Caco-2 (cell line): ENCODE data around the gene DPH1. TPM values are rescaled to one million over a fixed set of nuclear protein-coding genes. Genes with fewer than 3 reads are reported as not detected.

Experiments used
- BruUV-seq: library from RNA; stranded (reverse); fragments of 400-500 nt; replicated peaks from 2 replicates; lab custom pipeline; 2021; lab: Mats Ljungman, UMichigan
- CTCF ChIA-PET: fragments of 300-600 bp; sonication (Branson Sonifier 250); formaldehyde crosslinking; loops from one replicate; lab custom pipeline; 2022; ENCODE audit warnings: antibody characterized with exemption; lab: Charles Lee
- POLR2A ChIA-PET: fragments of 300-600 bp; sonication (Branson Sonifier 250); formaldehyde crosslinking; loops from one replicate; lab custom pipeline; 2022; ENCODE audit warnings: antibody characterized with exemption; lab: Charles Lee
- DNase-seq, 2 experiments: peaks; one replicate each; pipeline versions ENCODE4 v3.0.0 to v3.0.0-alpha.2; 2020 to 2022
- H3K27me3 ChIP-seq: replicated peaks from 2 replicates; pipeline ENCODE4 v1.6.0; 2011; ENCODE audit warnings: low read length; ENCODE audit not compliant: control insufficient read depth, insufficient read depth
- H3K36me3 ChIP-seq: 2 replicates; pipeline ENCODE4 v1.5.1; 2011; ENCODE audit warnings: low read length; ENCODE audit not compliant: control insufficient read depth, insufficient read depth
- H3K4me1 ChIP-seq: fragments of 250-450 bp; sonication (Bioruptor Pico); 2 replicates; pipeline ENCODE4 v1.5.1; 2020; ENCODE audit warnings: mild to moderate bottlenecking
- H3K4me3 ChIP-seq: 2 replicates; pipeline ENCODE4 v1.5.1; 2011; ENCODE audit warnings: low read depth, mild to moderate bottlenecking, control low read depth, low read length
- H3K9me3 ChIP-seq: fragments of 250-450 bp; sonication (Bioruptor Pico); 2 replicates; pipeline ENCODE4 v1.5.1; 2020; ENCODE audit warnings: mild to moderate bottlenecking, moderate library complexity
- H3K27ac Mint-ChIP-seq: one replicate; pipeline ENCODE4 v1.8.0; 2022; ENCODE audit warnings: mixed read lengths; ENCODE audit not compliant: unreplicated experiment
- H3K27me3 Mint-ChIP-seq: one replicate; pipeline ENCODE4 v1.8.0; 2022; ENCODE audit warnings: mixed read lengths; ENCODE audit not compliant: insufficient read depth, unreplicated experiment
- H3K36me3 Mint-ChIP-seq: one replicate; pipeline ENCODE4 v1.8.0; 2022; ENCODE audit warnings: mild to moderate bottlenecking, mixed read lengths; ENCODE audit not compliant: insufficient read depth, unreplicated experiment
- H3K4me1 Mint-ChIP-seq: one replicate; pipeline ENCODE4 v1.8.0; 2022; ENCODE audit warnings: low read depth, mixed read lengths; ENCODE audit not compliant: unreplicated experiment
- H3K4me3 Mint-ChIP-seq: one replicate; pipeline ENCODE4 v1.8.0; 2022; ENCODE audit warnings: mild to moderate bottlenecking, moderate library complexity, mixed read lengths; ENCODE audit not compliant: unreplicated experiment
- H3K9me3 Mint-ChIP-seq: one replicate; pipeline ENCODE4 v1.8.0; 2022; ENCODE audit warnings: mixed read lengths; ENCODE audit not compliant: unreplicated experiment
- CTCF ChIP-seq, 2 experiments: fragments of 200-600 bp in 1 of 2; IDR thresholded peaks; 1 replicate in 1 of 2; 2 replicates in 1 of 2; pipeline versions ENCODE4 v1.5.1 to v1.8.0; 2011 to 2022; ENCODE audit warnings: antibody characterized with exemption in 1 of 2, control low read depth in 1 of 2, inconsistent platforms in 1 of 2, low read depth in 1 of 2, low read length in 1 of 2, mild to moderate bottlenecking in 1 of 2, moderate library complexity in 1 of 2; ENCODE audit not compliant: insufficient read depth in 1 of 2, severe bottlenecking in 1 of 2, unreplicated experiment in 1 of 2
- intact Hi-C: fragments of 100-400 bp; cut with micrococcal nuclease; formaldehyde crosslinking; loops from one replicate; pipeline ENCODE4 v1.10.0; 2022; ENCODE audit not compliant: unreplicated experiment
- total RNA-seq: library from RNA; stranded (reverse); gene quantifications from 2 replicates; pipeline ENCODE4 v1.2.3, GENCODE V29; 2022

Gene DPH1
- total RNA-seq, 1 experiment from 2014 or later, result 52.0 TPM

GRCh38 chr17:2043785-2044184 lies 13.8 kb downstream of the DPH1 start:
- intact Hi-C loops, result no loop called here

GRCh38 chr17:2044263-2044894 lies 14.4 kb downstream of the DPH1 start:
- no peak overlapping the region for H3K4me3 ChIP-seq
- no peaks in the 10 kb centered on the region for H3K27me3 ChIP-seq
- no TSS peak for BruUV-seq
- Mint-ChIP-seq H3K27me3 (no peaks in the 10 kb centered on the region), H3K4me1 (peaks cover 9% of the 10 kb centered on the region), H3K27ac (no peak overlapping the region), H3K4me3 (no peak overlapping the region), H3K36me3 (peaks cover 41% of the 10 kb centered on the region), H3K9me3 (no peaks in the 10 kb centered on the region)
- H3K36me3 ChIP-seq, result peaks cover 3% of the 10 kb centered on the region; the same call in 1 of the 2 replicates
- no peak for TF ChIP-seq CTCF (IDR thresholded peaks at IDR 0.05; ENCODE audit: insufficient read depth in 1 of 2, low read depth in 1 of 2, low read length in 1 of 2, severe bottlenecking in 1 of 2, unreplicated experiment in 1 of 2)
- CTCF ChIA-PET, result interaction anchor here (0.6 to 0.7 kb wide), 2 partner anchors 11 to 135 kb away, joined by 3 read pairs; no protein-coding TSS in a partner anchor
- H3K4me1 ChIP-seq, result peaks cover 26% of the 10 kb centered on the region
- POLR2A ChIA-PET, result no interaction called here
- no peaks in the 10 kb centered on the region for H3K9me3 ChIP-seq
- intact Hi-C loops, result no loop called here
- no peak for DNase-seq

More at GRCh38 chr17:2043785-2044184, 13.8 kb downstream of the DPH1 start:
- no peaks in the 10 kb centered on the region for H3K27me3 ChIP-seq
- Mint-ChIP-seq H3K27ac (no peak overlapping the region), H3K4me1 (peaks cover 9% of the 10 kb centered on the region), H3K9me3 (no peaks in the 10 kb centered on the region), H3K27me3 (no peaks in the 10 kb centered on the region), H3K36me3 (peaks cover 41% of the 10 kb centered on the region), H3K4me3 (peak overlapping the region; percentile 95)
- DNase-seq, result no peak
- H3K36me3 ChIP-seq, result peaks cover 3% of the 10 kb centered on the region; the same call in 1 of the 2 replicates
- CTCF ChIA-PET, result interaction anchor here (0.6 kb wide), 1 partner anchor 10 kb away, joined by 3 read pairs; no protein-coding TSS in a partner anchor
- no peaks in the 10 kb centered on the region for H3K9me3 ChIP-seq
- TF ChIP-seq CTCF (IDR thresholded peaks at IDR 0.05; ENCODE audit: insufficient read depth in 1 of 2, low read depth in 1 of 2, low read length in 1 of 2, severe bottlenecking in 1 of 2, unreplicated experiment in 1 of 2), result no peak
- BruUV-seq, result no TSS peak
- no peak overlapping the region for H3K4me3 ChIP-seq
- POLR2A ChIA-PET, result no interaction called here
- peaks cover 20% of the 10 kb centered on the region for H3K4me1 ChIP-seq

- peaks cover 22% of the 10 kb centered on the region for H3K4me1 ChIP-seq
- Mint-ChIP-seq H3K27ac (no peak overlapping the region), H3K4me1 (peaks cover 9% of the 10 kb centered on the region), H3K27me3 (peaks cover 10% of the 10 kb centered on the region), H3K4me3 (no peak overlapping the region), H3K9me3 (no peaks in the 10 kb centered on the region), H3K36me3 (peaks cover 30% of the 10 kb centered on the region)
- no TSS peak for BruUV-seq
- intact Hi-C loops, result no loop called here
- 0 out of 2 replicates have a peak, but pooled peaks cover 3% of the 10 kb centered on the region for H3K36me3 ChIP-seq
- H3K4me3 ChIP-seq, result no peak overlapping the region
- no peaks in the 10 kb centered on the region for H3K27me3 ChIP-seq
- POLR2A ChIA-PET, result interaction anchor here (0.6 kb wide), 1 partner anchor 117 kb away, joined by 3 read pairs; no protein-coding TSS in a partner anchor
- DNase-seq, result no peak
- CTCF ChIA-PET, result no interaction called here
- no peak for TF ChIP-seq CTCF (IDR thresholded peaks at IDR 0.05; ENCODE audit: insufficient read depth in 1 of 2, low read depth in 1 of 2, low read length in 1 of 2, severe bottlenecking in 1 of 2, unreplicated experiment in 1 of 2)
- no peaks in the 10 kb centered on the region for H3K9me3 ChIP-seq
Measured at GRCh38 chr17:2047590-2047989, 17.6 kb downstream of the DPH1 start.
